Heart left ventricle (tissue), 16 donors: ENCODE measurements around the gene ABHD16B. TPM values are rescaled to one million over a fixed set of nuclear protein-coding genes. Genes with fewer than 3 reads are reported as not detected.
"Not testable (repeated sequence)": the region's sequence is repeated elsewhere in the genome, so short reads cannot be mapped to it uniquely, and the experiment has no call there.

Source experiments
- ATAC-seq, 4 donors: fragments of 200-7000 bp; cut with Tn5 transposase; one replicate each; pipeline ENCODE4 v1.9.1; 2020 to 2022; ENCODE audit warnings: moderate library complexity in 4 of 4, mild to moderate bottlenecking in 3 of 4, moderate number of reproducible peaks in 1 of 4
- DNase-seq, 5 donors: peaks; one replicate each; pipeline ENCODE4 v3.0.0-alpha.2; 2020
- H3K27ac ChIP-seq, 12 donors: fragments of 200-600 bp; sonication (generic) in 4 of 12; one replicate each; pipeline versions ENCODE4 v1.5.0 to v1.8.0; 2016 to 2022; ENCODE audit warnings: mild to moderate bottlenecking in 2 of 12
- H3K27me3 ChIP-seq, 9 donors: fragments of 200-600 bp; sonication (generic) in 2 of 9; one replicate each; pipeline versions ENCODE4 v1.5.1 to v1.8.0; 2016 to 2022; ENCODE audit warnings: mild to moderate bottlenecking in 3 of 9
- H3K36me3 ChIP-seq, 9 donors: fragments of 200-600 bp; sonication (generic) in 2 of 9; one replicate each; pipeline versions ENCODE4 v1.5.0 to v1.8.0; 2018 to 2022; ENCODE audit warnings: mild to moderate bottlenecking in 2 of 9
- H3K4me1 ChIP-seq, 12 donors: fragments of 200-600 bp; sonication (generic) in 4 of 12; one replicate each; pipeline versions ENCODE4 v1.5.0 to v1.8.0; 2016 to 2022; ENCODE audit warnings: mild to moderate bottlenecking in 3 of 12
- H3K4me3 ChIP-seq, 12 donors: fragments of 200-600 bp; sonication (generic) in 4 of 12; one replicate each; pipeline versions ENCODE4 v1.5.0 to v1.8.0; 2017 to 2022; ENCODE audit warnings: mild to moderate bottlenecking in 9 of 12, moderate library complexity in 4 of 12
- H3K9me3 ChIP-seq, 12 donors: fragments of 200-600 bp; sonication (generic) in 4 of 12; one replicate each; pipeline versions ENCODE4 v1.5.0 to v1.8.0; 2016 to 2022; ENCODE audit warnings: mild to moderate bottlenecking in 1 of 12
- POLR2A ChIP-seq, 2 donors: fragments of 450-650 bp; IDR thresholded peaks; one replicate each; pipeline ENCODE4 v1.6.1; 2017; ENCODE audit warnings: antibody characterized with exemption in 2 of 2, mild to moderate bottlenecking in 2 of 2, moderate library complexity in 2 of 2
- WGBS, 4 donors: extraction: QIAGEN DNeasy Blood & Tissue Kit in 2 of 4; methylation state at CpG; one replicate each; pipeline versions ENCODE4 v1.1.5 to v1.1.7; 2013 to 2018; 5-methylcytosine and 5-hydroxymethylcytosine counted together
- intact Hi-C, 10 donors: fragments of 100-400 bp; cut with DNase I; formaldehyde crosslinking; loops; one replicate each; pipeline versions ENCODE4 v1.11.1 to v1.14.2; 2022
- polyA plus RNA-seq, 2 donors: library from polyadenylated mRNA; stranded (reverse); fragments of 200-250 nt; gene quantifications; one replicate each; pipeline ENCODE4 v1.2.3, GENCODE V29; 2013
- total RNA-seq, 9 donors: library from RNA; depleted of rRNA in 2 of 9; stranded (reverse); fragments of >200 nt in 2 of 9; fragmentation: NEBNext Ultra II Directional in 3 of 9; extraction: Animal tissue kit (Norgen Biotek cat#: 25700) in 3 of 9; gene quantifications; one replicate each; pipeline versions ENCODE4 v1.1.0 to v1.2.4, GENCODE V29; 2016 to 2023
- TF ChIP-seq, protein P1 (sequence below), 12 donors: fragments of 200-600 bp; sonication (generic) in 4 of 12; IDR thresholded peaks; one replicate each; pipeline versions ENCODE4 v1.5.0 to v1.8.0; 2018 to 2022; ENCODE audit warnings: antibody characterized with exemption in 12 of 12, mild to moderate bottlenecking in 5 of 12
- donor health status: ischemic (EF 13 %, LVEDD 7.1; RV severe dilation, severe dysfunction).
- donor health status: healthy with polysubstance abuse.
- donor health status: DM: no; HTN: yes; CAD: no.
- donor health status: DM: no; HTN: no; CAD: no.
- donor health status: ischemic (EF 25% LVEDD 6.9; RV normal size, moderate dysfunction).
- donor health status: ischemic (EF 25% LVEDD 5.7; RV mildly dilated, moderate dysfunction).
- donor health status: healthy.
- donor health status: DM: yes; HTN: yes; CAD: no.
- donor health status: ischemic (EF 35%, LVEDD 5.7; RV mildly dilated, moderate dysfunction).
- donor health status: nonischemic (EF 11% LVEDD 7.7; RV severe dilation, severe dysfunction).
- donor health status: DM: yes; HTN: yes; CAD: no.
- donor health status: PGD.
- donor health status: ischemic (EF 29% LVEDD 5.4; RV normal size, mild dysfunction).
- donor health status: nonischemic (EF 23%, LVEDD 6.1; RV moderate dilation, normal function).

The ABHD16B gene
- total and polyA plus RNA-seq, 11 donors, result 0.12 to 0.72 TPM; not detected in 9

DNA sequence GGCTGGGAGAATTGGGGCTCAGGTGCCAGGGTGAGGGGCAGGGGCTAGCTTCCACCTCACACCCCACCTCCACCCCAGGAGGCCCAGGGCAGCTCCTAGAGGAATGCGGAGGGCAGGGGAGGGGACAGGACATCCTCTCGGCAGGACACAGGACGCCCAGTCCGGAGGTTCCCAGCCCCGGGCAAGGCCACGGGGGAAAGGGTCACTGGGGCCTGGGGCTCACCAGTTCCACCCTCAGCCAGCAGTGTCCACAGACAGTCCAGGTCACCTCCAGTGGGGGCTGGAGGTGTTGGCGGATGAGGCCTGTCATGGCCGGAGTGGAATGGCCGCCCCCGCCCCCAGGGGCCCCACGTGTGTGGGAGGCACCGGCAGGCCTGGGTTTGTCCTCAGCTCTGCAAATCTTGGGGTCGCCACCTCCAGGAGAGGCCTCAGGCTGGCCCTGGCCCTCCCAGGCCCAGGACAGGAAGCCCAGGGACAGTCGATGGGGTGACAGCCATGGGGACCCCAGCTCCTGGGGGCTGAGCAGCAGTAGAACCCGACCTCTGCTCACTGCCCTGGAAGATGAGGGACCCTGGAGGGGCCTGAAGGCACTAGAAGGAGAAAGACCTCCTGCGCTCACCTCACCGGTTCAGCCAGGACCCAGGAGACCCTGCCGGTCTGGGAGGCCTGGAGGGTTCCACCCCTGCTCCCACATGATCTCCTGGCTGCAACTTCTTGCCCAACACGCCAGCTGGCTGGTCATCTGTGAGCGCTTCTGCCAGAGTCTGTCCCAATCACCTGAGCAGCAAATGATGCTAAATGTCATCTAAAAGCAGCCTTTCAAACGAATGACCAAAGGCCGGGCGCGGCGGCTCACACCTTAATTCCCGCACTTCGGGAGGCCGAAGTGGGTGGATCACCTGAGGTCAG is 13.0 kb upstream of the ABHD16B start:
- H3K36me3 ChIP-seq, result no peaks in the 10 kb centered on the region
- DNase-seq (peak in 4 of 5 donors; percentile 61 to 73 (median 66)), ATAC-seq (peak; percentile 15 to 52 (median 38))
- H3K4me3 ChIP-seq, result no peak overlapping the region
- peaks cover 0 to 32% (median 0%) of the 10 kb centered on the region in 9 donors for H3K27me3 ChIP-seq
- no peak for TF ChIP-seq POLR2A (IDR thresholded peaks at IDR 0.05)
- TF ChIP-seq, protein P1, sequence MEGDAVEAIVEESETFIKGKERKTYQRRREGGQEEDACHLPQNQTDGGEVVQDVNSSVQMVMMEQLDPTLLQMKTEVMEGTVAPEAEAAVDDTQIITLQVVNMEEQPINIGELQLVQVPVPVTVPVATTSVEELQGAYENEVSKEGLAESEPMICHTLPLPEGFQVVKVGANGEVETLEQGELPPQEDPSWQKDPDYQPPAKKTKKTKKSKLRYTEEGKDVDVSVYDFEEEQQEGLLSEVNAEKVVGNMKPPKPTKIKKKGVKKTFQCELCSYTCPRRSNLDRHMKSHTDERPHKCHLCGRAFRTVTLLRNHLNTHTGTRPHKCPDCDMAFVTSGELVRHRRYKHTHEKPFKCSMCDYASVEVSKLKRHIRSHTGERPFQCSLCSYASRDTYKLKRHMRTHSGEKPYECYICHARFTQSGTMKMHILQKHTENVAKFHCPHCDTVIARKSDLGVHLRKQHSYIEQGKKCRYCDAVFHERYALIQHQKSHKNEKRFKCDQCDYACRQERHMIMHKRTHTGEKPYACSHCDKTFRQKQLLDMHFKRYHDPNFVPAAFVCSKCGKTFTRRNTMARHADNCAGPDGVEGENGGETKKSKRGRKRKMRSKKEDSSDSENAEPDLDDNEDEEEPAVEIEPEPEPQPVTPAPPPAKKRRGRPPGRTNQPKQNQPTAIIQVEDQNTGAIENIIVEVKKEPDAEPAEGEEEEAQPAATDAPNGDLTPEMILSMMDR (IDR thresholded peaks at IDR 0.05), result no peak
- H3K9me3 ChIP-seq, result no peaks in the 10 kb centered on the region
- peak overlapping the region; percentile 71 to 96 (median 84) for H3K27ac ChIP-seq
- H3K4me1 ChIP-seq, result peaks cover 0 to 62% (median 45%) of the 10 kb centered on the region in 12 donors
- intact Hi-C loops, result no loop called here
- WGBS, 4 donors, result 63 to 79% (median 71%) methylated on average over 18 to 28 of the region's 28 CpGs

DNA sequence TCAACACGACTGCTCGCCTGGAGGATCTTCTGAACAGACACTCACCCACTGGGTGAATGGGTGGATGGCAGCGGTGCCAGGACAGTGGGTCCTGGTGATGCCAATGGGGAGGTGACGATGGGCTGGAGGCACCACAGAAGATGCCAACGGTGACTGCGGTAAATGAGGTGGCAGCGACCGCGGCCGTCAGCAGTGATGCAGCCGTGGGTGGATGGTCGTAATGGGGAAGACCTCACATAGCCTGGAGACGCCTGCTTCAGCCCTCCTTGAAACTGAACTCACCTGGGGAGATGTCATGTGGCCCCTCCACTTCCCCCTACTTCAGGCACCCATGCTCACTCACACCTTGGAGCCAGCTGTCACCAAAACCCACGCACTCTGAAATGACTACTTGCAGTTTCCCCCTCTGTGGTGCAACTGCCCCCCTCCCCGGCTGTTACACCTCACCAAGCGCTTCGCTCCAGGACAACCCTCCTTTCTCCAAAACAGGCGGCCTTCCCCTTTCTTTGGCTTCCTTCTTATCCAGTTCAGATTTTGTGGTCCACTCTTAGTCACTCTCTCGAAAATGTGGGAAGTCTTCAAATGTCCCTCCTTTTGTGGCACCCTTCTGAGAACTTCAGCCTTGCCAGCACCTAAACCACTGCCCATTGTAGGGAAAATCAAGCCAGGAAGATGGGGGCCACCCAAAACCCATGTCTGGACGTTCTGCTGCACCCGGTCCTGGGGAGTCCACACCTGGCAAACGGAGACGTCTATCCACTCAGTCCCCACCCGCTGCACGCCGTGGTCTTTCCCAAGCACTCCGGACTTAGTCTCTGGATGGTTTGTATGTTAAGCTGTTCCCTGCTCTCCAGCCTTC is 10.4 kb upstream of the ABHD16B start:
- Histone ChIP-seq H3K27ac (peak overlapping the region in 1 of 12 donors; percentile 42), H3K27me3 (peaks cover 0 to 6% (median 0%) of the 10 kb centered on the region in 9 donors), H3K9me3 (no peaks in the 10 kb centered on the region), H3K4me3 (no peak overlapping the region), H3K4me1 (peaks cover 12 to 68% (median 52%) of the 10 kb centered on the region in 12 donors), H3K36me3 (no peaks in the 10 kb centered on the region)
- TF ChIP-seq, protein P1 (IDR thresholded peaks at IDR 0.05), result no peak
- no peak for TF ChIP-seq POLR2A (IDR thresholded peaks at IDR 0.05)
- no peak for ATAC-seq
- intact Hi-C loops, result no loop called here
- 84 to 90% (median 87%) methylated on average over 27 of the region's 27 CpGs for WGBS, 4 donors
- no peak for DNase-seq

DNA sequence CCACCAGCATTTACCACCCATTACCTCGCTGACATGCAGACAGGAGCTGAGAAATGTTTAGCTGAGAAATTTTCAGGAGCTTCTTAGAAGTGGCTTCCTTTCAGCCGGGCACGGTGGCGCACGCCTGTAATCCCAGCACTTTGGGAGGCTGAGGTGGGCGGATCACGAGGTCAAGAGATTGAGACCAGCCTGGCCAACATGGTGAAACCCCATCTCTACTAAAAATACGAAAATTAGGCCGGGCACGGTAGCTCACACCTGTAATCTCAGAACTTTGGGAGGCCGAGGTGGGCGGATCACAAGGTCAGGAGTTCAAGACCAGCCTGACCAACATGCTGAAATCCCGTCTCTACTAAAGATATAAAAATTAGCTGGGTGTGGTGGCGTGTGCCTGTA is 9.8 kb upstream of the ABHD16B start:
- 87 to 97% (median 96%) methylated on average over 14 of the region's 14 CpGs for WGBS, 4 donors
- intact Hi-C loops, ATAC-seq, H3K27me3 ChIP-seq, H3K9me3 ChIP-seq, H3K36me3 ChIP-seq, DNase-seq, H3K4me3 ChIP-seq: not testable (repeated sequence)
- peak overlapping the region in 2 of 12 donors; percentile 22 to 42 for H3K27ac ChIP-seq
- H3K4me1 ChIP-seq, result peaks cover 17 to 67% (median 50%) of the 10 kb centered on the region in 12 donors

DNA sequence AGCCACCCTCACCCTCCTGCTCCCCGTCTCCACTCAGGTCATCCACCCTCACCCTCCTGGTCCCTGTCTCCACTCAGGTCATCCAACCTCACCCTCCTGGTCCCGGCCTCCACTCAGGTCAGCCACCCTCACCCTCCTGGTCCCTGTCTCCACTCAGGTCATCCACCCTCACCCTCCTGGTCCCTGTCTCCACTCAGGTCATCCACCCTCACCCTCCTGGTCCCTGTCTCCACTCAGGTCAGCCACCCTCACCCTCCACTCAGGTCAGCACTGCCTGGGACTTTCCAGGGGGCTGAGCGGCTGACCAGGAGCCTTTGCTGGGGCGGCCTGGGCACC is 7.6 kb upstream of the ABHD16B start:
- intact Hi-C loops, result loop anchor here in 1 of 10 donors (2.0 kb wide), 1 partner anchor 23 kb away; the partner anchor contains the start of gene ZBTB46
- 58 to 64% (median 61%) methylated on average over 4 of the region's 4 CpGs for WGBS, 4 donors
- H3K27me3 ChIP-seq, H3K9me3 ChIP-seq, H3K36me3 ChIP-seq, DNase-seq, ATAC-seq: not testable (repeated sequence)
- Histone ChIP-seq H3K4me3 (peak overlapping the region in 1 of 12 donors; percentile 41), H3K4me1 (peaks cover 21 to 67% (median 50%) of the 10 kb centered on the region in 12 donors), H3K27ac (peak overlapping the region; percentile 82 to 96 (median 90))
